ENCODE measurements around the gene ATP11A. TPM values are rescaled to one million over a fixed set of nuclear protein-coding genes. Genes with fewer than 3 reads are reported as not detected.
A peak's percentile ranks its signal among the peaks of the same experiment; 100 is the strongest.

ATP11A gene
- total and polyA plus RNA-seq, 2 experiments from 2014 or later, result 28.7 to 30.8 TPM

- TF ChIP-seq EZH2phosphoT487 (IDR thresholded peaks at IDR 0.05; ENCODE audit: low read depth, severe bottlenecking, unreplicated experiment) (no peak), CTCF (IDR thresholded peaks at IDR 0.05; ENCODE audit: poor library complexity) (no peak), EZH2 (IDR thresholded peaks at IDR 0.05; ENCODE audit: borderline replicate concordance) (no peak)
- Histone ChIP-seq H3K27me3 (no peaks in the 10 kb centered on the region), H3K4me1 (ENCODE audit: insufficient read depth) (peaks cover 35% of the 10 kb centered on the region), H3K9me3 (ENCODE audit: low read depth) (no peaks in the 10 kb centered on the region), H3K36me3 (replicated peaks; ENCODE audit: insufficient read depth, low read depth) (no peaks in the 10 kb centered on the region), H2AFZ (no peak overlapping the region), H3K4me3 (no peak overlapping the region), H3K9me2 (replicated peaks; ENCODE audit: insufficient read depth) (no peaks in the 10 kb centered on the region), H3K4me2 (no peak overlapping the region), H4K20me1 (ENCODE audit: insufficient read depth, poor library complexity, severe bottlenecking) (peaks cover 6% of the 10 kb centered on the region), H3K27ac (no peak overlapping the region), H3K79me2 (peaks cover 77% of the 10 kb centered on the region)
- DNase-seq (ENCODE audit: low spot score), result no peak
- WGBS (ENCODE audit: low lambda C conversion rate, missing lambda C conversion rate), result 88% methylated on average over 15 of the region's 15 CpGs
These were observed 71.1 kb downstream of the ATP11A start for GRCh38 chr13:112760931-112761330.

GRCh38 chr13:112761701-112762689 is 72.2 kb downstream of the ATP11A start:
- peak; percentile 53 for DNase-seq (ENCODE audit: low spot score)
- Histone ChIP-seq H4K20me1 (ENCODE audit: insufficient read depth, poor library complexity, severe bottlenecking) (peaks cover 7% of the 10 kb centered on the region), H2AFZ (no peak overlapping the region), H3K4me1 (ENCODE audit: insufficient read depth) (peaks cover 28% of the 10 kb centered on the region), H3K36me3 (replicated peaks; ENCODE audit: insufficient read depth, low read depth) (no peaks in the 10 kb centered on the region), H3K27me3 (no peaks in the 10 kb centered on the region), H3K79me2 (peaks cover 73% of the 10 kb centered on the region), H3K4me3 (no peak overlapping the region), H3K4me2 (peak overlapping the region; percentile 32), H3K9me3 (ENCODE audit: low read depth) (no peaks in the 10 kb centered on the region), H3K27ac (peak overlapping the region; percentile 65), H3K9me2 (replicated peaks; ENCODE audit: insufficient read depth) (no peaks in the 10 kb centered on the region)
- TF ChIP-seq CTCF (IDR thresholded peaks at IDR 0.05; ENCODE audit: poor library complexity), result no peak
- TF ChIP-seq EZH2phosphoT487 (IDR thresholded peaks at IDR 0.05; ENCODE audit: low read depth, severe bottlenecking, unreplicated experiment), result no peak
- TF ChIP-seq EZH2 (IDR thresholded peaks at IDR 0.05; ENCODE audit: borderline replicate concordance), result no peak
- 70% methylated on average over 21 of the region's 21 CpGs for WGBS (ENCODE audit: low lambda C conversion rate, missing lambda C conversion rate)

- Histone ChIP-seq H3K9me3 (ENCODE audit: low read depth) (no peaks in the 10 kb centered on the region), H3K4me3 (no peak overlapping the region), H3K79me2 (peaks cover 73% of the 10 kb centered on the region), H3K36me3 (replicated peaks; ENCODE audit: insufficient read depth, low read depth) (no peaks in the 10 kb centered on the region), H3K27ac (peak overlapping the region; percentile 65), H3K4me1 (ENCODE audit: insufficient read depth) (peaks cover 21% of the 10 kb centered on the region), H3K9me2 (replicated peaks; ENCODE audit: insufficient read depth) (no peaks in the 10 kb centered on the region), H4K20me1 (ENCODE audit: insufficient read depth, poor library complexity, severe bottlenecking) (peaks cover 7% of the 10 kb centered on the region), H3K27me3 (no peaks in the 10 kb centered on the region), H3K4me2 (no peak overlapping the region), H2AFZ (no peak overlapping the region)
- WGBS (ENCODE audit: low lambda C conversion rate, missing lambda C conversion rate), result 95% methylated on average over 19 of the region's 19 CpGs
- no peak for DNase-seq (ENCODE audit: low spot score)
- no peak for TF ChIP-seq CTCF (IDR thresholded peaks at IDR 0.05; ENCODE audit: poor library complexity)
- TF ChIP-seq EZH2phosphoT487 (IDR thresholded peaks at IDR 0.05; ENCODE audit: low read depth, severe bottlenecking, unreplicated experiment), result no peak
- no peak for TF ChIP-seq EZH2 (IDR thresholded peaks at IDR 0.05; ENCODE audit: borderline replicate concordance)
These were observed 72.8 kb downstream of the ATP11A start for GRCh38 chr13:112762690-112763080.
